ENCODE data around the gene PCOLCE2. TPM values are rescaled to one million over a fixed set of nuclear protein-coding genes. Genes with fewer than 3 reads are reported as not detected.

The PCOLCE2 gene
- total RNA-seq, 4 donors from 2014 or later = 127 to 393 (median 245) TPM

DNA sequence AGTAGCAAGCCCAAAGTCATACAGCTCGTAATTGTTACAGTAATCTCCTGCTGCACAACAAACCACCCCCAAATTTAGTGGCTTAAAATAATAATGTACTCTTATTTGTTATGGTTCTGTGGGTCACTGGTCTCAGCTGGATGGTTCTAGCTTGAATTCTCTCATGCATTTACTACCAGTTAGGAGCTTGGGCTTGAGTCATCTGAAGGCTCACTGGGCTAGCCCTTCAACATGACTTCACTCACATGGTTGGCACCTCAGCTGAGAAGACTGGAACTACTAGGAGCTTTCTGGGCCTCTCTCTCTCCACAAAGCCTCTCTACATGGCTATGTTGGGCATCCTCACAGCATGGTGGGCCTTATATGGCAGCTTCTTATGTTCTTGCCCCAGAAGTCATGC is 12.5 kb downstream of the PCOLCE2 start:
- TF ChIP-seq, protein P1, sequence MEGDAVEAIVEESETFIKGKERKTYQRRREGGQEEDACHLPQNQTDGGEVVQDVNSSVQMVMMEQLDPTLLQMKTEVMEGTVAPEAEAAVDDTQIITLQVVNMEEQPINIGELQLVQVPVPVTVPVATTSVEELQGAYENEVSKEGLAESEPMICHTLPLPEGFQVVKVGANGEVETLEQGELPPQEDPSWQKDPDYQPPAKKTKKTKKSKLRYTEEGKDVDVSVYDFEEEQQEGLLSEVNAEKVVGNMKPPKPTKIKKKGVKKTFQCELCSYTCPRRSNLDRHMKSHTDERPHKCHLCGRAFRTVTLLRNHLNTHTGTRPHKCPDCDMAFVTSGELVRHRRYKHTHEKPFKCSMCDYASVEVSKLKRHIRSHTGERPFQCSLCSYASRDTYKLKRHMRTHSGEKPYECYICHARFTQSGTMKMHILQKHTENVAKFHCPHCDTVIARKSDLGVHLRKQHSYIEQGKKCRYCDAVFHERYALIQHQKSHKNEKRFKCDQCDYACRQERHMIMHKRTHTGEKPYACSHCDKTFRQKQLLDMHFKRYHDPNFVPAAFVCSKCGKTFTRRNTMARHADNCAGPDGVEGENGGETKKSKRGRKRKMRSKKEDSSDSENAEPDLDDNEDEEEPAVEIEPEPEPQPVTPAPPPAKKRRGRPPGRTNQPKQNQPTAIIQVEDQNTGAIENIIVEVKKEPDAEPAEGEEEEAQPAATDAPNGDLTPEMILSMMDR (IDR thresholded peaks at IDR 0.05; ENCODE audit: low read depth) = no peak

DNA sequence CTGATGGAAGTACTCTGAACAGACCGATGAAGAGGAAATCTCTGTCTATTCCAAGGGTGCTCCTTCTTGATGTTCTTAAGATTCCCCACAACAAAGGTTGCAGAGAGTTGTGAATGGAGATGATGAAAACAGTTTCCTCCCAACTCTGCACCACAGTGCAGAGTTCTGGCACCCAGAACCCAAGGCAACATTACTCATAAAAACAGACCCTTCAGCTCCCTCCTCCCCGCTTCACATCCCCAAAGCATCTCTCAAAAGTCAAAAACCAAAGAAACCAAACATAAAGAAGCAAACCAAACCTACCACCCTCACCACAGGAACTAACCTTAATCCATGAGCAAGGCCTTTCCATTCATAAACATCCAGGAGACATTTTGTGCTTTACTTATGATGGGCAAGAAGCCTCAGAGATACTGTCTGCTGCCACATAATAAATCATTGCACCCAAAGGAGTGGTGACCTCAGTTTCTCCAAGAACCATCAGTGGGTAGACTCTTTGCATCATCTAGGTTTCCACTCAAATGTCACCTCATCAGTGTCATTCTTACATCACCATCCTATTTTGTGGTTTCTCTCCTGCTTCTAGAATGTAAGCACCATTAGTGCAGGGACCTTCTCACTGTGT is 13.2 kb downstream of the PCOLCE2 start:
- TF ChIP-seq, protein P1 (IDR thresholded peaks at IDR 0.05; ENCODE audit: low read depth) = no peak

DNA sequence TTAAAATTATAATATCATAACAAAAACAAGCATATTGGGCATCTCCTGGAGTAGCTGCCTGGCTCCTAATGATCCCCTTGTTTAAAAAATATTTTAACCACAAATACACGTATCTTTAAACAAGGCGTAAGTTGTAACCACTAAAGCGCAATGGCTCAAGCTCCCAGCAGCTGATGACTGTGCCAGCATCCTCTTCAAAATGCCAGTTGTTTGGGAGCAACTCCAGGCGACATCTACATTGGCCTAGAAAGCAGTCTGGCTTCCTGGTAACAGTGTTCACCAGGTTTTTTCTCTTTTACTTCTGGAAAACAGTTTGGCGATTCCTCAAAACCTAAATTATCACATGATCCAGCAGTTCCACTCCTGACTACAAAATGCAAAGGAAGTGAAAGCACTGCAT is 13.8 kb downstream of the PCOLCE2 start:
- TF ChIP-seq, protein P1 (IDR thresholded peaks at IDR 0.05; ENCODE audit: low read depth) = no peak

DNA sequence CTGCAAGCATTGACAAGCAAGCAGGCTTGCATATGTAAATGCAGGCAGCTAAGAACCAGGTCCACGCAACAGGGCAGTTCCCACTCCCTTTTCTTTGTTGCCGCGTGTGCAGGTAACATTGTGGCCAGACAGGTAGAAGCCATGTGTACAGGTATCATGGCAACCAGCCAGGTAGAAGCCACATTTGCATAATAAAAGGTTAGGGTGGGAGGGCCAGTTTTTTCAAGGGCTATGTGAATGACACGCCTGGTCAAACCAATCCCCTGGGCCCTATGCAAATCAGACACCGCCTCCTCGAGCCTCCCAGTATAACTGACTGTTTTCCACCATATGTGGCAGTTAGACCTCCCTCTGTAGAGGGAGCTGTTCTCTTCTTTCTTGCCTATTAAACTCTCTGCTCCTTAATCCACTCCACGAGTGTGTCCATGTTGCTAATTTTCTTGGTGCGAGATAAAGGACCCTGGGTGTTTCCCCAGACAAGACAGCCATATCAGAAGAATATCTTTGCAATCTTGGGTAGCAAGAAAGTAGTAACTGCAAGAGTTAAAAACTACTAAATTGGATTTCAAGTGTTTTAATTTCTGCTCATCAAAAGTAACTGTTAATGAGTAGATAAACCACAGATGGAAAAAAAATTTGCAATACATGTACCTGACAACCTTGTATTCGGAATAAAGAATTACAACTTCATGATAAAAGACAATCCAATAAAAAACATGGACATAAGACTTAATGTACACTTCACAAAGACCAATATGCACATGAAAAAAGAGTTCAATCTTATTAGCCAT is 21.8 kb downstream of the PCOLCE2 start:
- TF ChIP-seq, protein P1 (IDR thresholded peaks at IDR 0.05; ENCODE audit: low read depth) = no peak

DNA sequence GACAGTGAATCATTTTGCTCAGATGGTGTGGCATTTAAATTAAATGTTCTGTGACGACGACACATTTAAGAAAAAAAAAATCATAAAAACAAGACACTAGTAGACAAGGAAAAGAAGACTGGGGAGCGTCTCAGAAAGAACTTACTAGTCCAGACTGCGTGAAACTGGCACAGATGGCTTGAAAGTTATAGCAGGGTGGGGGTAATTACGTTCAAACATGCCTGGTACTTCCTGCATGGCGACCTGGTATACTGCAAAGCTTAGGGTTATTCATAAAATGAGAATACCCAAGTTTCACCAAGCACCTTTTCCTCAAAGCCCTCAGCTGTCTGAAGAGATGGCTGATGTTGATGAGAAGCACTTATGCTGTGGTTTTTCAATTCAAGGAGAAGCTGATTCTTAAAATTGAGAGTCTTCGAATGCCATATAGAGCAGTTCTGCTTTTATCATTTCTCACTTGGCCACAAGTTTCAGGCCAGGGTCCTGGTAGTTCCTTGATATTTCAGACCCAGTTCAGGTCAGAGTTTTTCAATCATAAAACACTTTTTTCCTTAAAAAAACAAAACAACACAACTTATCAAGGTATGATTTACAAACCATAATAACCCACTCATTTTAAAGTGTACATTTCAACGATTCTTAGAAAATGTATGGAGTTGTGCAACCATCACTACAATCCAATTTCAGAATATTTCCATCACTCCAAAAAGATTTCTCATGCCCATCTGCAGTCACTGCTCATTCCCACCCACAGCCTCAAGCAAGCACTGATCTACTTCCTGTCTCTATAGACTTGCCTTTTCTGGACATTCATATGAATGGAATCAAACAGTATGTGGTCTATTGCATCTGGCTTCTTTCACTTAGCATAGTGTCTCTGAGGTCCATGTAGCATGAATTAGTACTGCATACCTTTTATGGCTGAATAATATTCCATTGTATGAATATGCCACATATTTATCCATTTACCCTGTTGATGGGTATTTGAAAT is 24.7 kb downstream of the PCOLCE2 start:
- TF ChIP-seq, protein P1 (IDR thresholded peaks at IDR 0.05; ENCODE audit: low read depth) = no peak

DNA sequence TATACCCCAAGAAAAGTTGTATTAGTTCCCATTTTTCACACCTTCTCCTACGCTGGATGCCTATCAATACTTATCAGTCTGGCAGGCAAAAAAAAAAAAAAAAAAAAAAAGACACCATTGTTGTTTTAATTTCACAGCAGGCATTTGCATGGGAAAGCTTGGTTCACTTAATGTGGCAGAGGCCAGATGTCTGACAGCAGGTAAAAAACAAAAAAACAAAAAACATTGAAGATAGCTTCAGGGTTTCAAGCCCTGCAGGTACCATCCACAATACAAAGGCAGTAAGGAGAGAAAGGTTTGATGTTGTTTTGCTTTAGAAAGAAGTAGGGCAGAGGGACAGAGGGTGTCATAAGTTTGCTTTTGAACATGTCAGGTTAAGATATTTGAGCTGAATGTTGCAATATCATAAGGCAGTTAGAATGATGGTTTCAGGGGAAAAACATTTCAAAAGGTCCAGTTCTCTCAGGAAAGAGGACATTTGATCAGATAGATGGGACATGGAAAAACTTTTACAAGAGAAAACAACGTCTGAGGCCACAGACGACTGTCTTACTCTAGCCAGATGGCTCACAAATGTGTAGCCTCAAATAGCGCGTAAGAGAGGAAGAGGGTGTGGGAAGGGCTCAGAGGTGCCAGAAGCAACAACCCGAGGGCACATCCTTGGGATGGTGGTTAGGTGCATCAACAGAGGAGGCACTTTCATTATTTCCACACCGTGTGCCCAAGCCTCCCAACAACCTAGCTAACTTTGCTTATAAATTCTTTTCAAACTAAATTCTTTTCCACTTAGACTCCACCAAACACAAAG is 25.7 kb downstream of the PCOLCE2 start:
- TF ChIP-seq, protein P1 (IDR thresholded peaks at IDR 0.05; ENCODE audit: low read depth) = no peak
